Activated T-helper 1 cell treated with anti-CD3 and anti-CD28 coated beads, Interleukin-2, amount 50 U/mL, for 16 hours (primary cell): ENCODE measurements around the gene LCP2.

Source experiments
- DNase-seq, 2 donors: peaks; one replicate each; pipeline ENCODE4 v3.0.0-alpha.2; 2020; ENCODE audit warnings: low read depth in 1 of 2, low spot score in 1 of 2

The LCP2 gene

DNA sequence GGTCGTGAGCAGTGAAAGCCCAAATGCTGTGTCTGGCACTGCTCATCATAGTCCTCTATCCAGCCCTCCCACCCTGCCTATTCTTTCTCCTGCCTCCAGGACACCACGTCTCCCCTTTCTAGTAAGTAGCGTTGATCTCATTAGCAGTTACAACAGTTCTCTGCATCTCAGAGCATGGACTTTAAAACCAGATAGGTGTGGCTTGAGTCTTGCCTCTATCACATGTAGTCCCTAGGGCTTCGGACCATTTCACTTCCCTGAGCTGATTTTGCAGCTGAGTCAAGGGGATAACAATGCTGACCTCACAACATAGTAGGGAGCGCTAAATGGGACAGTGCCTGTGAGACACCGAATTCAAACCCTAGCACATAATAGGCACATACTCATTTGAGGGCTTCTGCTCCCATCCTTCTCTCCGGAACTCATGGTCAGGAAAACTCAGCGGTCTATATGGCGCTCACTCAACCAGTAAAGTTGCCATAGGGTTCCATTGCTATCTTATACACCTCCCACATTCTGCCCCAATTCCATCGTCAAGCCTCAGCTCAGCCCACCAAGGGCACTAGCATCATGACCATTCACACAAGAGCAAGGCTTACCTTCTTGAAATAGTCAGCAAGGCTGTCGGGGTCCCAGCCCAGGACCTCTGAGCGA, 515 bp downstream of the LCP2 start:
- no peak for DNase-seq

GRCh38 chr5:170296036-170296934, 1.3 kb downstream of the LCP2 start:
- DNase-seq: no peak

- DNase-seq: no peak
These were observed 3.0 kb downstream of the LCP2 start for GRCh38 chr5:170294556-170294955.

- no peak for DNase-seq
These were observed 3.5 kb downstream of the LCP2 start for GRCh38 chr5:170294057-170294456.

DNA sequence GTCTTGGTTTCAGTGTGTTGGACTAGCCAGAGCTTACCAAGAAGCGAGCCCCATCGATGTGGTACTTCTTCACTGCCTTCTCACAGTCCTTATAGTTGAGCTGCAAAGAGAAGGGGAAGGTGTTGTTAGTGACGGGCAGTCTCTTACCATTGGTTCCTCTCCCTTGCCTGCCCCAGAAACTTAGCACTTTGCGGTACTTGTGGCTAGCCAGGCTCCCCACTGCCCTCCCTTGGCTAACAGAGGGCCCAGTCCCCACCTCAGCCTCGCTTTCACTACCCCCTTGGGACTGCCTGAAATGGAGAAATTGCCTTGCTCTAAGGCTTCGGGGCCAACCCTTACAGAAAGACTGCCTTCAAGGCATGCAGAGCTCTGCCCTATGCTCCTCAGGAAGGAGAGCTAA, 4.3 kb downstream of the LCP2 start:
- DNase-seq: no peak

- no peak for DNase-seq
These were observed 5.1 kb downstream of the LCP2 start for GRCh38 chr5:170292179-170293104.

GRCh38 chr5:170290498-170290897, 7.1 kb downstream of the LCP2 start:
- no peak for DNase-seq

DNA sequence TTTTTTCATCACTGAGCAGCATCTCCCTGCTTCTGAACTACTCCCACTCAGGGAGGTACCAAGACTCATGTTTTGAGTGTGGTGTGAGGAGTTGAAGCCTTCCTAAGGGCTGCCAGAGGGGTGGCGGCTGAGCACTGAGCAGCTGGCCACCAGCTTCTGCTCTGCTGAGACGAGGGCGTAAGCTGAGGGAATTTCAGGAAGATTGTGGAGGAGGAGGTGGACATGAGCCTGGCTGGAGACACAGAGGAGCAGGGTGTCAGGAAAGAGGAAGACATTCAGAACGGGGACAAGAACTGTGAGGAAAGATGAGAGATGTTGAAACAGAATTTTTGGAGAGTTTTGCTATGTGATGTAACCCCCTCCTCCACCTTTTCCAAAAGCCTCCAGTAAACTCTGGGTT, 7.8 kb downstream of the LCP2 start:
- DNase-seq: no peak

DNA sequence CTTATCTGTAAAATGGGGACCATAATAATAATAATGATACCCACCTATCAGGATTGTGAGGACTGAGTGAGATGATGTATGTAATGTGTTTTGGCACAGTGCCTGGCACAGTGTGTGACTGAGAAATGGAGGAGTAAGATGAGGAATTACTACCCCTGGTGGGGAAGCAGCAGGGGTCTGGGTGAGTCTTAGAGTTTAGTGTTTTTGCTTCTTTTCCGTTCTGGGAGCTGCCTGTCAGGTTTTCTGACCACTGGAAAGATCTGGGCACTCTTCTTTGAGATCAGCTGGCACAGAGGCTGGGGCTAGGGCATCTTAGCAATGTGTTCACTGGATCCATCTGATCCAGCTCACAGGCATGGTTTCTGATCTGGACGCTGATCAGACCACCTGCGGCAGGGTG, 8.5 kb downstream of the LCP2 start:
- DNase-seq: no peak

DNA sequence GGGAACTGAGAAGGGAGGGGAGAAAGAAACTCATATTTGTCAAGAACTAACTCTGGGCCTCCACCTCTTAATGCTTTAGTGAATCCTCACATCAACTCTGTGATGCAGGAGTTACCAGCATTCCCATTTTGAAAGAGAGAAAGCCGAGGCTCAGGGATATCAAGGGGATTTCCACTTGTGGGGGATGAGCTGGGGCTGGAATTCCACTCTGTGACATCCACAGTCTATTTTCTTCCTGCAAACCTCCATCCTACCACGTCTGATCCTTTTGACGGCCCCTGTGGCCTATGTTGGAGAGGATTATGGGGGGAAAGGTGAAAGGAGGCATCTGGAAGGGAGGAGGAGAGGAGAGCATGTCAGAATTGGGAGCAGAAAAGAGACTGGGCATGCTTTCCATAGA, 9.0 kb downstream of the LCP2 start:
- DNase-seq: no peak

GRCh38 chr5:170288151-170288550, 9.4 kb downstream of the LCP2 start:
- no peak for DNase-seq

DNA sequence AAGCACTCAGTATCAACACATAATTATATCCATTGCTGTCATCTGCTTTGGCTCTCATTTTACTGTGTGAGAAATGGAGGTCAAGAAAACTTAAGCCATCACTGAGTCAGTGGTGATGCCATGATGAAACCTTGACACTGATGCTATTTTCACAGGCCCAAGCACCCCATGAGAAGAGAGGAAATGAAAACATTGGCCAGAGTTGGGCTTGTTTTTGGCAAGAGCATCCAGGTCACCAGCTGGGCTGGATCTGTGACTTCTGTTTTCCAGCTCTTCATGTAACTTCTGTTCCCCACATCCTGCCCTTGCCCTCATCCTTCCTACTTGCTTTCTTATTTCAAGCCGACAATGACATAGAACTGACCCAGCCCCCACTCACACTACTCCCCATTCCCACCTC, 10.0 kb downstream of the LCP2 start:
- DNase-seq: no peak

DNA sequence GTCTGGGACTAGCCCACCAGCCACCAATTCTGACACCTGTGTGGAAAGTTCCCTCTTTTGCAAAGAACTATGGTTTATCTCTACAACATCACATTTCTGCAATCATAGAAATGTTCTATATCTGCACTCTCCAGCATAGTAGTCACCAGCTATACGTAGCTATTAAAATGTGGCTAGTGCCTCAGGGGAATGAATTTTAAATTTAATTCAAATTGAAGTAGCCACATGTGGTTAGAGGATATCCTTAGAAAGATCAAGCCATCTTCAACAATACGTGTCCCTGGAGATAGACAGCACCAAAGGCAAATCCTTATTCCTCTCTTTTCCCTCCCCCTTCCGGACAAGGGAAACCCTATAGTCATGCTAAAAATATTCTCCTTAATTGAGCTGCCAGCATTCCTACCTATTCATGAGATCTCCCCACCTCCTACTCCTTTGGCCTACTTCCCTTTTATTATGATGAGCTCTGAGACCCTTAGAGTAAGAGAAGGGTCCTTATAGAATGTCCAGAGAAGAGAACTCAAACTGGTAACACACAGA, 11.1 kb downstream of the LCP2 start:
- no peak for DNase-seq

DNA sequence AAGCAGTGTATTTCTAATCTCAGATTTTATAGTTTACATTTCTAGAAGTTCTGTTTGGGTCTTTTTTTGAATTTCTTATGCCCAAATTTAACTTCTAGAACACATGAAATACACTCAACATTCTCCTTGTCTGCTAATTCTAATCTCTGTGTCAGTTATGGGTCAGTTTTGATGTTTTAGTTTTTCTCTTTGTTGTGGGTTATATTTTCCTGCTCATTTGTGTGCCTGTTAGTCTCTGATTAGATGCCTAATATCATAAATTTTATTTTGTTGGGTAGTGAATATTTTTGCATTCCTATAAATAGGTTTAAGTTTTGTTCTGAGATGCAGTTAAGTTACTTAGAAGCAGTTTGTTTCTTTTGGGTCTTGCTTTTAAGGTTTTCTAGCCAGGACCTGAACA, 12.4 kb downstream of the LCP2 start:
- no peak for DNase-seq

DNA sequence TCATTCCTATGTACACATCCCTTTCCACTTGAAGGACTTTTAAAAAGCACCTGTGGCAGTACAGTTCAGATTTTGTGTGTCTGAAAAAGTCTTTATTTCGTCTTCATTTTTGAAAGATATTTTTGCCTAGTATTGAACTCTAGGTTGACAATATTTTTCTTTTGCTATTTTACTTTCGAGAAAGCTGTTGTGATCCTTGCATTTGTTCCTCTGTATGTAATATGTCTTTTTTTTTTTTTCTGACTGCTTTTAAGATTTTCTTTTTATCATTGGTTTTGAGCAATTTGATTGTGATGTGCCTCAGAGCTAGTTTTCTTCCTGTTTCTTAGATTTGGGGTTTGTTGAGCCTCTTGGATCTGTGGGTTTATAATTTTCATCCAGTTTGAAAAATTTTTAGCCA, 13.3 kb downstream of the LCP2 start:
- no peak for DNase-seq

DNA sequence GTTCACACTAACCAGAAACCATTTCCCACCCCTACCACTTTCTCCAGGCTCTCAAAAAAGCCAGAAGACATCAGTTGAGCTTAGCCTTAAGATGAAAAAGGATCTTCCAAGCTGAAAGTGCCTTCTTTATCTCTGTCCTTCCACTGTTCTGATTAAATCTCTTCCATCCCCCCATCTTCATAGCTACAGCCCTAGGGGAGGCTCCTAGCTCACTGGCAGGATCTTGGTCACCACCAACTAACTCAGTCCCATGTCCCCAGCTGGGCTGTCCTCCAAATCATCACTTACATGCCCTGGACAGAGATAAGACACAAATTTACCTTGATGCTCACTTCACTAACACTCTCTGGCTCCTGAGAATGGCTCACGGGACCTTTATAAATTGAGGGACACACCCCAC, 14.3 kb downstream of the LCP2 start:
- no peak for DNase-seq

- no peak for DNase-seq
These were observed 17.5 kb downstream of the LCP2 start for GRCh38 chr5:170280011-170280493.

DNA sequence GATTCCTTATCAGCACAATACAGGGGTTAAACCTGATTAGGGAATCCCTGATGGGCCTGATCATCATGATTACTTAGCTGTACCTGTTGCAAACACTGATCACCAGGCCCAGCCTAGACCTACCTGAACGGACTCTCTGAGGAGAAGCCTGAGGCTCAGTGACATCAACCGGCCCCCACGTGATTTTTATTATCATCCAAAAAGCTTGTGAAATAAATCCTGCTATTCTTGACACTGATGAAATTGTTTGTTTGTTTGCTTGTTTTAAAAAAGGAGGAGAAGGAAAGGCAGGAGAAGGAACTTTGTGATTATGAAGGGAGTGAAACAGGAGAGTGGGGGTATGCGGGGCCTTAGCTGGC, 18.1 kb downstream of the LCP2 start:
- DNase-seq: no peak

DNA sequence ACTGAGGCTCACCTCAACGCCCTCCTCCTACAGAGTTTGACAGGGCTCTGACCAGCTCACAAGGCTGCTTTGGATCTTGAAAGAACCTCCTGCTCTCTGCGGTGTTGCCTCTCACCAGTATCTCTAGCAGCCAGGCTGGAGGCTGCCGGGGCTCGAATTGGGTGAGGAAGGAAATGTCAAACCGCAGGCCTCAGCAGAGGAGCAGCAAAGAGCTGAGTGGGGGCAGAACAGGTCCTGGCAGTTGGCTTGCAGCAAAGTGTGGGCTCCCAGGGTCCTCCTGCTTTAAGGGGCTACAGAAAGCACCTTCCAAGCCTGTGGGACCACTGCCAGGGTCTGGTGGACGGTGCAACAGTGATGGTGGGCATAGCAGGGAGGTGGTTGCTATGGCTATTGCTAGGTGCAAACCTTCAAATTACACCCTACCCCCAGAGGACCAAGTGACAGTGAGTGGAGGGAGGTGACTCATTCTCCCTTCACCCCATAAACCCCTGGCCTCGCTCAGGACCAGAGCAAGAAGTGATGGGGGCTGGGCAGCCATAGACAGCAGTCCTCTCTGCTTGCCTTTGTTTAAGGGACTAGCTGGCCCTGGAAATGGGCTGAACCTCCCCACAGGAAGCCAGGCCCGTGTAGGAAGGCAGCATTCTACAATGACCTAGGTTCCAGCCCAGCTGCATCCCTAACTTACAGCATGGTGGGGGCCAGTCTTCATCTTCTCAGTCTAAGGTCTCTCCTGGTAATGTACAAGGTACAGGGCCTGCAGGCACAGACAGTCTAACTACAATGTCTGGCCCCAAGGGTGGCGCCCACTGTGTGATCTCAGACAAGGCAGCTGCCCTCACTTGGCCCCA, 18.7 kb downstream of the LCP2 start:
- DNase-seq: peak; percentile 68 to 76

GRCh38 chr5:170277867-170278281, 19.7 kb downstream of the LCP2 start:
- no peak for DNase-seq
